NB4 (cell line): ENCODE data around the gene METTL26.

Experiments used
- MYC ChIP-seq: IDR thresholded peaks from 2 replicates; pipeline ENCODE4 v1.6.1; 2011; ENCODE audit warnings: low read depth, low read length
- POLR2A ChIP-seq: IDR thresholded peaks from 2 replicates; pipeline ENCODE4 v1.6.1; 2011; ENCODE audit warnings: mild to moderate bottlenecking; ENCODE audit not compliant: insufficient read length; ENCODE audit errors: extremely low read depth
- TF ChIP-seq, protein P1 (sequence below): IDR thresholded peaks from one replicate; pipeline ENCODE4 v1.5.1; 2012; ENCODE audit warnings: low read depth, low read length

DNA sequence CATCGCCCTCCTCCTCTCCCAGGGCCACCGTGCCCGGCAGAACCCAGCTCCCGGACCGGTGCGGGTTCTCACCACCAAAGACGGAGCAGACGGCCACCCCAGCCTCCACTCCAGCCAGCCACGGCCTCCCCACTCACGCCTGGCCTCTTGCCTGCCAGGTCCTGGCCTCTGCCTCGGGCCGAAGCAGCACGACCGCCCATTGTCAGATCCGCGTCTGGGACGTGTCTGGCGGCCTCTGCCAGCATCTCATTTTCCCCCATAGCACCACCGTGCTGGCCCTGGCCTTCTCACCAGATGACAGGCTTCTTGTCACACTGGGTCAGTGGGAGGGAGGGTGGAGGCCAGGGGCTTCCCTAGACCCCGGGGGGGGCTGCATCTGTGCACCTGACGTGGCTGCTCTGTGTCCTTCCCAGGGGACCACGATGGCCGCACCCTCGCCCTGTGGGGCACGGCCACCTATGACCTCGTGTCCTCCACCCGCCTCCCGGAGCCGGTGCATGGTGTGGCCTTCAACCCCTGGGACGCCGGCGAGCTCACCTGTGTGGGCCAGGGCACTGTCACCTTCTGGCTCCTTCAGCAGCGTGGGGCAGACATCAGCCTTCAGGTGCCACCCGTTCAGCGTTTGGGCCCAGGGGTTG is 25.2 kb upstream of the METTL26 start:
- no peak for TF ChIP-seq POLR2A
- TF ChIP-seq, protein P1, sequence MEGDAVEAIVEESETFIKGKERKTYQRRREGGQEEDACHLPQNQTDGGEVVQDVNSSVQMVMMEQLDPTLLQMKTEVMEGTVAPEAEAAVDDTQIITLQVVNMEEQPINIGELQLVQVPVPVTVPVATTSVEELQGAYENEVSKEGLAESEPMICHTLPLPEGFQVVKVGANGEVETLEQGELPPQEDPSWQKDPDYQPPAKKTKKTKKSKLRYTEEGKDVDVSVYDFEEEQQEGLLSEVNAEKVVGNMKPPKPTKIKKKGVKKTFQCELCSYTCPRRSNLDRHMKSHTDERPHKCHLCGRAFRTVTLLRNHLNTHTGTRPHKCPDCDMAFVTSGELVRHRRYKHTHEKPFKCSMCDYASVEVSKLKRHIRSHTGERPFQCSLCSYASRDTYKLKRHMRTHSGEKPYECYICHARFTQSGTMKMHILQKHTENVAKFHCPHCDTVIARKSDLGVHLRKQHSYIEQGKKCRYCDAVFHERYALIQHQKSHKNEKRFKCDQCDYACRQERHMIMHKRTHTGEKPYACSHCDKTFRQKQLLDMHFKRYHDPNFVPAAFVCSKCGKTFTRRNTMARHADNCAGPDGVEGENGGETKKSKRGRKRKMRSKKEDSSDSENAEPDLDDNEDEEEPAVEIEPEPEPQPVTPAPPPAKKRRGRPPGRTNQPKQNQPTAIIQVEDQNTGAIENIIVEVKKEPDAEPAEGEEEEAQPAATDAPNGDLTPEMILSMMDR: no peak
- TF ChIP-seq MYC: no peak
